ENCODE data around the gene PRKCZ. TPM values are rescaled to one million over a fixed set of nuclear protein-coding genes. Genes with fewer than 3 reads are reported as not detected.

PRKCZ gene
- total and polyA plus RNA-seq, 2 experiments from 2014 or later: 1.4 to 2.8 TPM

DNA sequence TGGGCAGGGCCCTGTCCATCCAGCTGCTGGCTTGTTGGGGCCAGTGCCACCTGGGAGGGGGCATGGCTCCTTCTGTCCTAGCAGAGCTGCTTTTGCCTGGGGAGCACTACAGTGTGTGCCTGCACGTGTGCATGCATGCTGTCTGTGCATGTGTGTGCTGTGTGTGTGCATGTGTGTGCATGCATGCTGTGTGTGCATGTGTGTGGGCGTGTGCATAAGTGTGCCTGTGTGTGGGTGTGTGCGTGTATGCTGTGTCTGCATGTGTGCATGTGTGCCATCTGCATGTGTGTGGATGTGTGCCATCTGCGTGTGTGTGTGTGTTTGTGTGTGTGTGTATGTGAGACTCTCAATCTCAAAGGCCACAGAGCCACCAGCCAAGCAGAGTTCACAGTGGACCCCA, 8.3 kb upstream of the PRKCZ start:
- H3K9me3 ChIP-seq (ENCODE audit: low read depth): no peaks in the 10 kb centered on the region
- H3K4me1 ChIP-seq (ENCODE audit: insufficient read depth): peaks cover 4% of the 10 kb centered on the region; the same call in 1 of the 2 replicates
- no peak overlapping the region for H3K4me3 ChIP-seq
- no peak overlapping the region for H2AFZ ChIP-seq
- DNase-seq: no peak
- H3K9ac ChIP-seq: no peak overlapping the region
- no peaks in the 10 kb centered on the region for H3K9me2 ChIP-seq (ENCODE audit: insufficient read depth)
- H3K36me3 ChIP-seq (ENCODE audit: low read depth): no peaks in the 10 kb centered on the region
- no peaks in the 10 kb centered on the region for H3F3A ChIP-seq (ENCODE audit: insufficient read depth)
- peaks cover 9% of the 10 kb centered on the region for H3K27me3 ChIP-seq (replicated peaks; ENCODE audit: insufficient read depth)
- no peak overlapping the region for H3K4me2 ChIP-seq (ENCODE audit: unreplicated experiment)
- no peaks in the 10 kb centered on the region for H4K20me1 ChIP-seq (ENCODE audit: insufficient read depth)
- no peak for TF ChIP-seq EZH2 (IDR thresholded peaks at IDR 0.05; ENCODE audit: insufficient read depth, poor library complexity, severe bottlenecking)
- TF ChIP-seq EZH2phosphoT487 (IDR thresholded peaks at IDR 0.05; ENCODE audit: insufficient read depth, low read depth): no peak
- WGBS, 2 experiments (ENCODE audit: low coverage in 1 of 2, low lambda C conversion rate in 2 of 2, missing lambda C conversion rate in 2 of 2): 64 to 66% methylated on average over 4 of the region's 4 CpGs
- in situ Hi-C loops (cut with MboI): no loop called here
- no peak overlapping the region for H3K27ac ChIP-seq
- no peaks in the 10 kb centered on the region for H3K79me2 ChIP-seq (ENCODE audit: insufficient read depth)

DNA sequence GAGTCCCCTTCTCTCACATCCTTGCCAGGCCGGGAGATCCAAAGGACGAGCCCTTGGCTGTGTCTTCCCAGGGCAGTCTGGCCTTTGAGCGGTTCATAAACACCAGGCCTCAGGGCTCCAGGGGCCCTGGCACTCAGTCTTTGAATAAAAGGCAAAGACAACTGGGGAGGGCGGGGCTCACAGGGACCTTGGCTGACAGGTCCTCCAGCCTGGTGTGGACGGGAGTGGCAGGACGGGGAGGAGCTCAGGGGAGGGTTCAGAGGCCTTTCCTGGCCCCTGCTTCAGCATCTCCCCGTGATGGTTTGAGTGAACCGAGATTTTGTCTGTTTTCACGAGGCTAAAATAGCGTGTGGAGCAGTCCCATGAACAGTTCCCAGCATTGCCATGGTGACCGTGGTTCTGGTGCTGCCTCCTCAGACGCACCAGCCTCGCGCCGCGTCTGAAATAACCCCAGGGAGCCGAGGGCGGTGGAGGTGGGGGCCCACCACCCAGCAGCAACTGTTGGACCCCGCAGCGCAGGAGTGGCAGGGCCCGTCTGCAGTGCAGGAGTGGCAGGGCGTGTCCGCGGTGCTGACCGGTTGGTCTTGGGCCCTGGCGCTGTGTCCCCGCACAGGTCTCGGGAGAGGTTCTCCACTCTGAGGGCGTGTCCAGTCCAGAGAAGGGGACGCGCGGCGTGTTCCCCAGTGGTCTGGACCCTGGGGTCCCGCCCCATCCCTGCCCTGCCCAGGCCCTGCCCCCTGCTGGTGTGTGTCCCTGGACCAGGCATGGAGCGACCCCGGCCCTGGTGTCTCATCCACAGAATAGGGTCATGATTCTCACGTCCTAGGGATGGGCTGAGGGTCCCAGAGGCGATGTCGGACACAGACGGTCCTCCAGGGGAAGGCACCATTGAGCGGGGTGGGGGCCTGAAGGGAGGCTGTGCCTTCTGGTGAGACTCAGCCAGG, 7.1 kb upstream of the PRKCZ start:
- H3K9me3 ChIP-seq (ENCODE audit: low read depth): no peaks in the 10 kb centered on the region
- no peak overlapping the region for H3K4me2 ChIP-seq (ENCODE audit: unreplicated experiment)
- H3K27me3 ChIP-seq (replicated peaks; ENCODE audit: insufficient read depth): peaks cover 9% of the 10 kb centered on the region
- no peak for DNase-seq
- H3K4me1 ChIP-seq (ENCODE audit: insufficient read depth): peaks cover 4% of the 10 kb centered on the region; the same call in 1 of the 2 replicates
- H3K4me3 ChIP-seq: no peak overlapping the region
- TF ChIP-seq EZH2 (IDR thresholded peaks at IDR 0.05; ENCODE audit: insufficient read depth, poor library complexity, severe bottlenecking) (no peak), EZH2phosphoT487 (IDR thresholded peaks at IDR 0.05; ENCODE audit: insufficient read depth, low read depth) (no peak)
- WGBS, 2 experiments (ENCODE audit: low coverage in 1 of 2, low lambda C conversion rate in 2 of 2, missing lambda C conversion rate in 2 of 2): 57 to 58% methylated on average over 37 to 41 of the region's 41 CpGs
- H3F3A ChIP-seq (ENCODE audit: insufficient read depth): no peaks in the 10 kb centered on the region
- no peak overlapping the region for H3K9ac ChIP-seq
- no peaks in the 10 kb centered on the region for H4K20me1 ChIP-seq (ENCODE audit: insufficient read depth)
- H3K79me2 ChIP-seq (ENCODE audit: insufficient read depth): no peaks in the 10 kb centered on the region
- H2AFZ ChIP-seq: no peak overlapping the region
- in situ Hi-C loops (cut with MboI): no loop called here
- H3K36me3 ChIP-seq (ENCODE audit: low read depth): no peaks in the 10 kb centered on the region
- H3K27ac ChIP-seq: no peak overlapping the region
- no peaks in the 10 kb centered on the region for H3K9me2 ChIP-seq (ENCODE audit: insufficient read depth)

DNA sequence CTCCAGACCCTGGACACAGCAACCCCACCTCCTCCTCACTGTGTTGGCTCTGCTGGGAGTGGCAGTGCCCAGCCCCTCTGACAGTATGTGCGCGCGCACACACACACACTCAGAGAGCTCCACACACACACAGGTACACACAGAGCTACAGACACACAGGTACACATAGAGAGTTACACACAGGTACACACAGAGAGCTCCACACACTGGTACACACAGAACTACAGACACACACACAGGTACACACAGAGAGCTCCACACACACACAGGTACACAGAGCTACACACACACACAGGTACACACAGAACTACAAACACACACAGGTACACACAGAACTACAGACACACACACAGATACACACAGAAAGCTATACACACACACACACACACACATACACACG, 6.3 kb upstream of the PRKCZ start:
- Histone ChIP-seq H3K27me3 (replicated peaks; ENCODE audit: insufficient read depth) (peaks cover 15% of the 10 kb centered on the region), H3K4me1 (ENCODE audit: insufficient read depth) (peaks cover 4% of the 10 kb centered on the region; the same call in 1 of the 2 replicates), H4K20me1 (ENCODE audit: insufficient read depth) (no peaks in the 10 kb centered on the region), H3K4me3 (no peak overlapping the region), H3K9me3 (ENCODE audit: low read depth) (no peaks in the 10 kb centered on the region), H2AFZ (no peak overlapping the region), H3K79me2 (ENCODE audit: insufficient read depth) (no peaks in the 10 kb centered on the region), H3K9me2 (ENCODE audit: insufficient read depth) (no peaks in the 10 kb centered on the region), H3K36me3 (ENCODE audit: low read depth) (no peaks in the 10 kb centered on the region), H3K27ac (no peak overlapping the region), H3F3A (ENCODE audit: insufficient read depth) (no peaks in the 10 kb centered on the region), H3K4me2 (ENCODE audit: unreplicated experiment) (no peak overlapping the region), H3K9ac (no peak overlapping the region)
- TF ChIP-seq EZH2phosphoT487 (IDR thresholded peaks at IDR 0.05; ENCODE audit: insufficient read depth, low read depth): no peak
- no peak for TF ChIP-seq EZH2 (IDR thresholded peaks at IDR 0.05; ENCODE audit: insufficient read depth, poor library complexity, severe bottlenecking)
- DNase-seq: no peak
- in situ Hi-C loops (cut with MboI): no loop called here
- 96 to 100% methylated on average over 4 of the region's 4 CpGs for WGBS, 2 experiments (ENCODE audit: low coverage in 1 of 2, low lambda C conversion rate in 2 of 2, missing lambda C conversion rate in 2 of 2)

DNA sequence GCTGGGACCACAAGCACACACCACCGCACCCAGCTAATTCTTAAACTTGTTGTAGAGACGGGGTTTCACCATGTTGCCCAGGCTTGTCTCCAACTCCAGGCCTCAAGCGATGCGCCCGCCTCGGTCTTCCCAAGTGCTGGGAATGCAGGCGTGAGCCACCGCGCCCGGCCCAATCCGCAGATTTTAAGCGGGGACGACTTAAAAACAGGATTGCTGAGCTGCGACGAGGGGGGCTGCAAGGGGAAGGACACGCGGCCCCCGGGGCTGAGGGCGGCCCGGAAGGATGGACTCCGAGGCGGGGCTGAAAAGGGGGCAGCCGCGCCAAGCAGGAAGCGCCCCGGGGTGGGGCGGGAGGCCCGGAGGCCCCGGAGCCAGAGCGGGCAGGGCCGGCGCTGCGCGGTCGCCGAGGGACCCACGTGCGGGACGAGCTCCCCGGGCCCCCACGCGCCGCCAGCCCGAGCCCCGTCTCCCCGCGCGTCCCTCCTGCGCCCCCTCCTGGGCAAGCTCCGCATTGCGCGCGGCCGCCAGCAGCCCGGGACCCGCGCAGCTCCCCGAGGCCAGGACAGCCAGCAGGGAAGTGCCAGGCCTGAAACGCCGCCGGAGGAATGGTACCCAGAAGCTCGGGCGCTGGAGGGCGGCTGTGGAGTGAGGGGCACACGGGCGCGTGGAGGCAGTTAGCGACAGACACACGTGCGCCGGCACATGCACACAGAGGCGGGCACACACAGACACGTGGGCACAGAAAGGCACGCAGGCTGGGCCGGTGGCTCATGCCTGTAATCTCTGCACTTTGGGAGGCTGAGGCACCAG, 5.5 kb upstream of the PRKCZ start:
- H3K9me3 ChIP-seq (ENCODE audit: low read depth): no peaks in the 10 kb centered on the region
- peak overlapping the region; percentile 63 for H3K4me3 ChIP-seq
- peak overlapping the region; percentile 40 for H3K9ac ChIP-seq
- peak overlapping the region; percentile 83 for H3K4me2 ChIP-seq (ENCODE audit: unreplicated experiment)
- no peak for TF ChIP-seq EZH2 (IDR thresholded peaks at IDR 0.05; ENCODE audit: insufficient read depth, poor library complexity, severe bottlenecking)
- TF ChIP-seq EZH2phosphoT487 (IDR thresholded peaks at IDR 0.05; ENCODE audit: insufficient read depth, low read depth): no peak
- H3K36me3 ChIP-seq (ENCODE audit: low read depth): no peaks in the 10 kb centered on the region
- WGBS, 2 experiments (ENCODE audit: low coverage in 1 of 2, low lambda C conversion rate in 2 of 2, missing lambda C conversion rate in 2 of 2): 6% methylated on average over 40 to 51 of the region's 75 CpGs
- peak overlapping the region; percentile 81 for H2AFZ ChIP-seq
- in situ Hi-C loops (cut with MboI): no loop called here
- peaks cover 4% of the 10 kb centered on the region; the same call in 1 of the 2 replicates for H3K4me1 ChIP-seq (ENCODE audit: insufficient read depth)
- no peak overlapping the region for H3K27ac ChIP-seq
- H3F3A ChIP-seq (ENCODE audit: insufficient read depth): no peaks in the 10 kb centered on the region
- no peaks in the 10 kb centered on the region for H4K20me1 ChIP-seq (ENCODE audit: insufficient read depth)
- DNase-seq: peak; percentile 74
- H3K79me2 ChIP-seq (ENCODE audit: insufficient read depth): no peaks in the 10 kb centered on the region
- no peaks in the 10 kb centered on the region for H3K9me2 ChIP-seq (ENCODE audit: insufficient read depth)
- H3K27me3 ChIP-seq (replicated peaks; ENCODE audit: insufficient read depth): peaks cover 21% of the 10 kb centered on the region

Measured in GM23248 (cell line).